Sigmoid colon (tissue), 7 donors: ENCODE data around the gene MAEA. TPM values are rescaled to one million over a fixed set of nuclear protein-coding genes. Genes with fewer than 3 reads are reported as not detected.

Experiments used
- DNase-seq: peaks from one replicate; pipeline ENCODE4 v3.0.0-alpha.2; 2019
- H3K27ac ChIP-seq, 4 donors: fragments of 200-600 bp; sonication (generic); one replicate each; pipeline ENCODE4 v1.5.1; 2016 to 2019; ENCODE audit warnings: mild to moderate bottlenecking in 1 of 4
- H3K27me3 ChIP-seq, 3 donors: fragments of 200-600 bp; sonication (generic); one replicate each; pipeline ENCODE4 v1.5.1; 2019; ENCODE audit warnings: mild to moderate bottlenecking in 1 of 3
- H3K36me3 ChIP-seq, 4 donors: fragments of 200-600 bp; sonication (generic); one replicate each; pipeline ENCODE4 v1.5.1; 2016 to 2019
- H3K4me1 ChIP-seq, 4 donors: fragments of 200-600 bp; sonication (generic); one replicate each; pipeline ENCODE4 v1.5.1; 2017 to 2019
- H3K4me3 ChIP-seq, 4 donors: fragments of 200-600 bp; sonication (generic); one replicate each; pipeline ENCODE4 v1.5.1; 2017 to 2019; ENCODE audit warnings: mild to moderate bottlenecking in 2 of 4, moderate library complexity in 1 of 4
- H3K9me3 ChIP-seq, 4 donors: fragments of 200-600 bp in 3 of 4; sonication (generic) in 3 of 4; one replicate each; pipeline versions ENCODE4 v1.5.1 to v1.6.1; 2013 to 2019
- CTCF ChIP-seq, 4 experiments: fragments of 450-650 bp in 3 of 4; fragments of 200-600 bp in 1 of 4; IDR thresholded peaks; one replicate each; pipeline ENCODE4 v1.5.1; 2016 to 2019; ENCODE audit warnings: antibody characterized with exemption in 4 of 4, mild to moderate bottlenecking in 3 of 4, moderate library complexity in 2 of 4
- EP300 ChIP-seq, 4 donors: sonication (generic); formaldehyde crosslinking; IDR thresholded peaks; one replicate each; pipeline ENCODE4 v1.6.1; 2017; ENCODE audit warnings: antibody characterized with exemption in 4 of 4
- POLR2A ChIP-seq, 2 donors: fragments of 450-650 bp; IDR thresholded peaks; one replicate each; pipeline ENCODE4 v1.6.1; 2016; ENCODE audit warnings: antibody characterized with exemption in 2 of 2, mild to moderate bottlenecking in 2 of 2, moderate library complexity in 2 of 2
- POLR2AphosphoS5 ChIP-seq, 4 donors: sonication (generic); formaldehyde crosslinking; IDR thresholded peaks; one replicate each; pipeline ENCODE4 v1.6.1; 2017; ENCODE audit warnings: antibody characterized with exemption in 4 of 4
- WGBS, 2 donors: extraction: QIAGEN DNeasy Blood & Tissue Kit; methylation state at CpG; one replicate each; pipeline ENCODE4 v1.1.7; 2013; 5-methylcytosine and 5-hydroxymethylcytosine counted together
- intact Hi-C: fragments of 100-400 bp; cut with DNase I; formaldehyde crosslinking; loops from one replicate; pipeline ENCODE4 v1.15.1; 2023
- polyA plus RNA-seq, 3 donors: library from polyadenylated mRNA; stranded (reverse); fragments of 200-250 nt; gene quantifications; one replicate each; pipeline ENCODE4 v1.2.3, GENCODE V29; 2013
- total RNA-seq, 4 donors: library from RNA; depleted of rRNA; stranded (reverse); fragments of >200 nt; gene quantifications; one replicate each; pipeline ENCODE4 v1.1.0, GENCODE V29; 2016
- donor health status: healthy with polysubstance abuse.
- donor health status: Bipolar disorder and iron deficiency.
- donor health status: healthy.

Gene MAEA
- total and polyA plus RNA-seq, 7 donors = 44.2 to 89.8 (median 53.0) TPM

GRCh38 chr4:1351854-1352566, 62.3 kb downstream of the MAEA start:
- TF ChIP-seq EP300 (IDR thresholded peaks at IDR 0.05) (no peak), CTCF (IDR thresholded peaks at IDR 0.05) (peak; percentile 81 to 96 (median 86)), POLR2AphosphoS5 (IDR thresholded peaks at IDR 0.05) (peak in 1 of 4 donors; percentile 10)
- Histone ChIP-seq H3K9me3 (no peaks in the 10 kb centered on the region), H3K27ac (peak overlapping the region; percentile 27 to 44 (median 43)), H3K4me1 (peaks cover 0 to 36% (median 22%) of the 10 kb centered on the region in 4 donors), H3K36me3 (peaks cover 0 to 46% (median 22%) of the 10 kb centered on the region in 4 donors), H3K27me3 (no peaks in the 10 kb centered on the region), H3K4me3 (no peak overlapping the region)
- intact Hi-C loops = loop anchor here (2.0 to 10.0 kb wide), 2 partner anchors 163 to 221 kb away; no protein-coding TSS in a partner anchor
- DNase-seq = peak; percentile 91
- 32 to 38% methylated on average over 24 of the region's 24 CpGs for WGBS, 2 donors

GRCh38 chr4:1352567-1352900, 62.8 kb downstream of the MAEA start:
- Histone ChIP-seq H3K36me3 (peaks cover 0 to 50% (median 22%) of the 10 kb centered on the region in 4 donors), H3K27me3 (no peaks in the 10 kb centered on the region), H3K9me3 (no peaks in the 10 kb centered on the region), H3K4me1 (peaks cover 0 to 39% (median 21%) of the 10 kb centered on the region in 4 donors), H3K4me3 (no peak overlapping the region), H3K27ac (no peak overlapping the region)
- DNase-seq = no peak
- intact Hi-C loops = loop anchor here (2.0 to 10.0 kb wide), 2 partner anchors 162 to 222 kb away; no protein-coding TSS in a partner anchor
- TF ChIP-seq POLR2AphosphoS5 (IDR thresholded peaks at IDR 0.05) (no peak), CTCF (IDR thresholded peaks at IDR 0.05) (no peak), EP300 (IDR thresholded peaks at IDR 0.05) (no peak), POLR2A (IDR thresholded peaks at IDR 0.05) (no peak)
- 91 to 94% methylated on average over 12 of the region's 12 CpGs for WGBS, 2 donors

- H3K27me3 ChIP-seq = no peaks in the 10 kb centered on the region
- no peaks in the 10 kb centered on the region for H3K9me3 ChIP-seq
- H3K36me3 ChIP-seq = peaks cover 0 to 59% (median 24%) of the 10 kb centered on the region in 4 donors
- H3K4me1 ChIP-seq = peaks cover 0 to 33% (median 13%) of the 10 kb centered on the region in 4 donors
- H3K4me3 ChIP-seq = no peak overlapping the region
- DNase-seq = no peak
- intact Hi-C loops = loop anchor here (2.0 to 10.0 kb wide), 2 partner anchors 161 to 223 kb away; no protein-coding TSS in a partner anchor
- 87 to 91% methylated on average over 30 of the region's 30 CpGs for WGBS, 2 donors
- no peak overlapping the region for H3K27ac ChIP-seq
- TF ChIP-seq POLR2AphosphoS5 (IDR thresholded peaks at IDR 0.05) = no peak
- TF ChIP-seq CTCF (IDR thresholded peaks at IDR 0.05) = no peak
- no peak for TF ChIP-seq EP300 (IDR thresholded peaks at IDR 0.05)
- TF ChIP-seq POLR2A (IDR thresholded peaks at IDR 0.05) = no peak
These were observed 63.7 kb downstream of the MAEA start for GRCh38 chr4:1353186-1354055.

GRCh38 chr4:1354136-1354982, 64.7 kb downstream of the MAEA start:
- WGBS, 2 donors = 92% methylated on average over 36 of the region's 36 CpGs
- peaks cover 0 to 68% (median 26%) of the 10 kb centered on the region in 4 donors for H3K36me3 ChIP-seq
- H3K4me3 ChIP-seq = no peak overlapping the region
- intact Hi-C loops = loop anchor here (10.0 kb wide), 1 partner anchor 160 kb away; no protein-coding TSS in a partner anchor
- no peaks in the 10 kb centered on the region for H3K9me3 ChIP-seq
- H3K27me3 ChIP-seq = no peaks in the 10 kb centered on the region
- no peak for DNase-seq
- no peak overlapping the region for H3K27ac ChIP-seq
- TF ChIP-seq CTCF (IDR thresholded peaks at IDR 0.05) (no peak), EP300 (IDR thresholded peaks at IDR 0.05) (no peak), POLR2A (IDR thresholded peaks at IDR 0.05) (no peak)
- H3K4me1 ChIP-seq = peaks cover 0 to 24% (median 8%) of the 10 kb centered on the region in 4 donors
